ENCODE measurements around the gene SCARB1. TPM values are rescaled to one million over a fixed set of nuclear protein-coding genes. Genes with fewer than 3 reads are reported as not detected.

SCARB1 gene
- total RNA-seq, 1 donor = 9.4 TPM

DNA sequence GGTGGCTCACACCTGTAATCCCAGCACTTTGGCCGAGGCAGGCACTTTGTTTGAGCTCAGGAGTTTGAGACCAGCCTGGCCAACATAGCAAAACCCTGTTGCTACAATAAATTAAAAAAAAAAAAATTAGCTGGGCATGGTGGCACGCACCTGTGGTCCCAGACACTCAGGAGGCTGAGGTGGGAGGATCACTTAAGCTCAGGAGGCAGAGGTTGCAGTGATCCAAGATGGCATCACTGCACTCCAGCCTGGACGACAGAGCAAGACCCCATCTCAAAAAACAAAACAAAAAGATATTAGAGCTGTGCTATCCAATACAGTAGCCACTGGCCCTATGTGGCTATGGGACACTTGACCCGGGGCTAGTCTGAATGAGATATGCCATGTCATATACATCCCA, 6.9 kb upstream of the SCARB1 start:
- TF ChIP-seq, protein P1, sequence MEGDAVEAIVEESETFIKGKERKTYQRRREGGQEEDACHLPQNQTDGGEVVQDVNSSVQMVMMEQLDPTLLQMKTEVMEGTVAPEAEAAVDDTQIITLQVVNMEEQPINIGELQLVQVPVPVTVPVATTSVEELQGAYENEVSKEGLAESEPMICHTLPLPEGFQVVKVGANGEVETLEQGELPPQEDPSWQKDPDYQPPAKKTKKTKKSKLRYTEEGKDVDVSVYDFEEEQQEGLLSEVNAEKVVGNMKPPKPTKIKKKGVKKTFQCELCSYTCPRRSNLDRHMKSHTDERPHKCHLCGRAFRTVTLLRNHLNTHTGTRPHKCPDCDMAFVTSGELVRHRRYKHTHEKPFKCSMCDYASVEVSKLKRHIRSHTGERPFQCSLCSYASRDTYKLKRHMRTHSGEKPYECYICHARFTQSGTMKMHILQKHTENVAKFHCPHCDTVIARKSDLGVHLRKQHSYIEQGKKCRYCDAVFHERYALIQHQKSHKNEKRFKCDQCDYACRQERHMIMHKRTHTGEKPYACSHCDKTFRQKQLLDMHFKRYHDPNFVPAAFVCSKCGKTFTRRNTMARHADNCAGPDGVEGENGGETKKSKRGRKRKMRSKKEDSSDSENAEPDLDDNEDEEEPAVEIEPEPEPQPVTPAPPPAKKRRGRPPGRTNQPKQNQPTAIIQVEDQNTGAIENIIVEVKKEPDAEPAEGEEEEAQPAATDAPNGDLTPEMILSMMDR (IDR thresholded peaks at IDR 0.05; ENCODE audit: extremely low read depth, low read depth, low read length) = no peak
- H3K27me3 ChIP-seq (ENCODE audit: insufficient read depth, low read length) = no peaks in the 10 kb centered on the region
- DNase-seq (ENCODE audit: insufficient read length, low spot score, missing footprints) = no peak
- peaks cover 5% of the 10 kb centered on the region for H3K4me1 ChIP-seq (ENCODE audit: insufficient read depth, low read length)
- no peak overlapping the region for H2AFZ ChIP-seq (ENCODE audit: low read length)
- H3K9me3 ChIP-seq (ENCODE audit: low read depth, low read length) = no peaks in the 10 kb centered on the region
- no peak overlapping the region for H3K4me2 ChIP-seq (ENCODE audit: insufficient read depth, low read length)
- no peaks in the 10 kb centered on the region for H4K20me1 ChIP-seq (ENCODE audit: insufficient read depth, low read length)
- no peak overlapping the region for H3K27ac ChIP-seq (ENCODE audit: low read depth, low read length)
- no peaks in the 10 kb centered on the region for H3K36me3 ChIP-seq (ENCODE audit: insufficient read depth, low read length)
- no peaks in the 10 kb centered on the region for H3K79me2 ChIP-seq (ENCODE audit: insufficient read depth, low read length)
- no peak overlapping the region for H3K4me3 ChIP-seq (ENCODE audit: insufficient read depth, low read length)

DNA sequence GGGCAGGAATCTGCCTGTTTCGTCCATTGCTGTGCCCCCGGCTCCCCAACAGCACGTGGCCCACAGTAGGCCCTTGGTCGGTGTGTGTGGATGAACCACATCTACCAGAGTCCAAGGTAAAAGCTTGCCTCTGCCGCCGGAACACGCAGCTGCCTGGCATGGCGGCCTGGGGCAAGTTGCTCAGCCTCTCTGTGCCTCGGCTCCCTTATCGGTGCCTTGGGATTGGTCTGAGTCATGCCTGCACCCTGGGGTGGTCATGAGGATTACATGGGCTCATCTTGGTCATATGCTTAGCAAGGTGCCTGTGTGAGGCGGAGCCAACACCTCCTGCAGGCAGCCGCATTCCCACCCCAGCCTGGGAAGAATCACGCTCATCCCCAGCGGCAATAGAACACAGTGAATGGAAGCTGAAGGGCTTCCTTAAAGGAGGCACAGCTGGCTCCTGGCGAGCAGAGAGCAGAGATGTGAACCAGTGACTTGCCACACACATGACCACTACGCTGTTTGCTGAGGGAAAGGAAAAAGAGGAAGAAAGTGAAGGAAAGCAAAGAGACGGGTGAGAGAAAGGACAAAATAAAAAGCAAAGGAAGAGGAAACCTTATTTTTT, 5.5 kb upstream of the SCARB1 start:
- Histone ChIP-seq H3K4me2 (ENCODE audit: insufficient read depth, low read length) (no peak overlapping the region), H4K20me1 (ENCODE audit: insufficient read depth, low read length) (no peaks in the 10 kb centered on the region), H3K27me3 (ENCODE audit: insufficient read depth, low read length) (no peaks in the 10 kb centered on the region), H3K9me3 (ENCODE audit: low read depth, low read length) (no peaks in the 10 kb centered on the region), H3K27ac (ENCODE audit: low read depth, low read length) (no peak overlapping the region), H3K79me2 (ENCODE audit: insufficient read depth, low read length) (no peaks in the 10 kb centered on the region), H3K36me3 (ENCODE audit: insufficient read depth, low read length) (no peaks in the 10 kb centered on the region), H3K4me1 (ENCODE audit: insufficient read depth, low read length) (peaks cover 7% of the 10 kb centered on the region), H3K4me3 (ENCODE audit: insufficient read depth, low read length) (no peak overlapping the region), H2AFZ (ENCODE audit: low read length) (no peak overlapping the region)
- DNase-seq (ENCODE audit: insufficient read length, low spot score, missing footprints) = no peak
- TF ChIP-seq, protein P1 (IDR thresholded peaks at IDR 0.05; ENCODE audit: extremely low read depth, low read depth, low read length) = no peak

DNA sequence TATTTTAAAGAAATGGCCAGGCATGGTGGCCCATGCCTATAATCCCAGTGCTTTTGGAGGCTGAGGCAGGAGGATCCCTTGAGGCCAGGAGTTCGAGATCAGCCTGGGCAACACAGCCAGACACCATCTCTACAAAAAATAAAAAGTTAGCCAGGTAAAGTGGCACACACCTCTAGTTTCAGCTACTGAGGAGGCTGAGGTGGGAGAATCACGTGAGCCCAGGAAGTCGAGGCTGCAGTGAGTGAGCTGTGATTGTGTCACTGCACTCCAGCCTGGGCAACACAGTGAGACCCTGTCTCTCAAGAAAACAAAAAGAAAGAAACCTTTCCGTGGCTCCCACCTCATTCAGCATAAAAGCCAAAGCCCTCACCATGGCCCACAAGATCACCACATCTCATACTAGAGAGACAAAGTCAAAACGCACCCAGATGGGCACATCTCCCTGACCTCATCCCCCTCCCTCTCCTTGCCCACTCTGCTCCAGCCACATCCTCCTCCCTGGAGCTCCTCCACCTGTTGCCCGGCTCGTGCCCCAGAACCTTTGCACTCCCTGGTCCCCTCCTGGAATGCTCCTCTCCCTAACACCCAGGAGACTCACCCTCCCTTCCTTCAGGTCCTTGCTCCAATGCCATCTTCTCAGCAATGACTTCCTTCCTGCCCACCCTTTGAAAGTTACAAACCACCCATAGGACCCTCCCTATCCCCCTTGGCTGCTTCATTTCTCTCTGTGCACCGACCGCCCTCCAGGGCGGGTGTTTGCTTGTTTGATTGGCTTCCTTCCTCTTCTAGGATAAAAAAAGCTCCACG, 4.8 kb upstream of the SCARB1 start:
- Histone ChIP-seq H3K9me3 (ENCODE audit: low read depth, low read length) (no peaks in the 10 kb centered on the region), H3K79me2 (ENCODE audit: insufficient read depth, low read length) (no peaks in the 10 kb centered on the region), H3K4me1 (ENCODE audit: insufficient read depth, low read length) (peaks cover 11% of the 10 kb centered on the region), H3K27ac (ENCODE audit: low read depth, low read length) (no peak overlapping the region), H4K20me1 (ENCODE audit: insufficient read depth, low read length) (no peaks in the 10 kb centered on the region), H3K4me3 (ENCODE audit: insufficient read depth, low read length) (no peak overlapping the region), H2AFZ (ENCODE audit: low read length) (no peak overlapping the region), H3K36me3 (ENCODE audit: insufficient read depth, low read length) (no peaks in the 10 kb centered on the region), H3K27me3 (ENCODE audit: insufficient read depth, low read length) (no peaks in the 10 kb centered on the region), H3K4me2 (ENCODE audit: insufficient read depth, low read length) (no peak overlapping the region)
- TF ChIP-seq, protein P1 (IDR thresholded peaks at IDR 0.05; ENCODE audit: extremely low read depth, low read depth, low read length) = no peak
- DNase-seq (ENCODE audit: insufficient read length, low spot score, missing footprints) = no peak

DNA sequence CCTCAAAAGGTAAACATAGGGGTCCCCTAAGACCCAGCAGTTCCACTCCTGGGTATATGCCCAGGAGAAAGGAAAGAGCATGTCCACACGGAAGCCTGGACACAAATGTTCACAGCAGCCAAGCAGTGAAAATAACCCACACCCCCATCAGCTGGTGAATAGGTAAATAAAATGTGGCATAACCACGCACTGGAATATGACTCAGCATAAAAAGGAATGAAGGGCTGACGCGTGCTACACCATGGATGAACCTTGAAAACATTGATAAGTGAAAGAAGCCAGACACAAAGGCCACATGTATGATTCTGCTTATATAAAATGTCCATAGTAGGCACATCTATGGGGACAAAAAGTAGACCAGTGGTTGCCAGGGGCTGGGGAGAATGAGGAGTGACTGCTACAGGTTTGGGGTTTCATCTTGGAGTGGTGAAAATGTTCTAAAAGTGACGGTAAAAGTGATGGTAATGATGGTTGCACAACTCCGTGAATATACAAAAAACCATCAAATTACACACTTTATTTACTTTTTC, 3.8 kb upstream of the SCARB1 start:
- Histone ChIP-seq H3K4me2 (ENCODE audit: insufficient read depth, low read length) (no peak overlapping the region), H3K36me3 (ENCODE audit: insufficient read depth, low read length) (no peaks in the 10 kb centered on the region), H3K4me3 (ENCODE audit: insufficient read depth, low read length) (no peak overlapping the region), H2AFZ (ENCODE audit: low read length) (peak overlapping the region; percentile 2), H3K4me1 (ENCODE audit: insufficient read depth, low read length) (peaks cover 20% of the 10 kb centered on the region), H3K79me2 (ENCODE audit: insufficient read depth, low read length) (no peaks in the 10 kb centered on the region), H3K27me3 (ENCODE audit: insufficient read depth, low read length) (no peaks in the 10 kb centered on the region), H3K9me3 (ENCODE audit: low read depth, low read length) (no peaks in the 10 kb centered on the region), H3K27ac (ENCODE audit: low read depth, low read length) (no peak overlapping the region), H4K20me1 (ENCODE audit: insufficient read depth, low read length) (no peaks in the 10 kb centered on the region)
- DNase-seq (ENCODE audit: insufficient read length, low spot score, missing footprints) = no peak
- TF ChIP-seq, protein P1 (IDR thresholded peaks at IDR 0.05; ENCODE audit: extremely low read depth, low read depth, low read length) = no peak

All from osteoblast (primary cell).